GM13977 (cell line): ENCODE measurements around the gene HSPA2.

ENCODE experiments used
- DNase-seq: peaks from one replicate; pipeline ENCODE4 v3.0.0; 2012; ENCODE audit warnings: low spot score
- CTCF ChIP-seq: IDR thresholded peaks from 2 replicates; pipeline ENCODE4 v1.5.1; 2012; ENCODE audit warnings: mild to moderate bottlenecking, control low read depth; ENCODE audit not compliant: insufficient read depth; ENCODE audit errors: extremely low read depth, missing control alignments
- in situ Hi-C: fragments of 300-500 bp; cut with MboI; formaldehyde crosslinking; loops from one replicate; pipeline ENCODE4 v1.12.0; 2022; ENCODE audit warnings: low sequenced_read_pairs, low pct_unique_long_range_greater_than_20kb, mixed read lengths, inconsistent platforms; ENCODE audit not compliant: unreplicated experiment

Gene HSPA2

GRCh38 chr14:64525354-64525753 lies 15.2 kb upstream of the HSPA2 start:
- in situ Hi-C loops, result no loop called here
- DNase-seq, result no peak
- TF ChIP-seq CTCF, result no peak

GRCh38 chr14:64531567-64531966 lies 9.0 kb upstream of the HSPA2 start:
- DNase-seq, result no peak
- TF ChIP-seq CTCF, result no peak
- in situ Hi-C loops, result no loop called here

GRCh38 chr14:64536488-64537245 lies 3.9 kb upstream of the HSPA2 start:
- no peak for DNase-seq
- in situ Hi-C loops, result no loop called here
- no peak for TF ChIP-seq CTCF

- no peak for DNase-seq
- in situ Hi-C loops, result no loop called here
- no peak for TF ChIP-seq CTCF
Measured at GRCh38 chr14:64541261-64541971, 875 bp downstream of the HSPA2 start.

GRCh38 chr14:64541972-64542835 lies 1.7 kb downstream of the HSPA2 start:
- no peak for TF ChIP-seq CTCF
- in situ Hi-C loops, result no loop called here
- no peak for DNase-seq

- no peak for DNase-seq
- in situ Hi-C loops, result no loop called here
Measured at GRCh38 chr14:64542836-64543201, 2.3 kb downstream of the HSPA2 start.

More at GRCh38 chr14:64542836-64543201, 2.3 kb downstream of the HSPA2 start:
- no peak for TF ChIP-seq CTCF
